Endodermal cell (in vitro differentiated cells): ENCODE measurements around the gene RESP18. TPM values are rescaled to one million over a fixed set of nuclear protein-coding genes. Genes with fewer than 3 reads are reported as not detected.
"Not testable (repeated sequence)": the region's sequence is repeated elsewhere in the genome, so short reads cannot be mapped to it uniquely, and the experiment has no call there.

Experiments used
- DNase-seq: peaks from one replicate; pipeline ENCODE4 v3.0.0-alpha.2; 2017
- H3K27ac ChIP-seq: 2 replicates; pipeline ENCODE4 v1.5.1; 2013; ENCODE audit warnings: mild to moderate bottlenecking, low read depth, low read length, moderate library complexity
- H3K27me3 ChIP-seq: 2 replicates; pipeline ENCODE4 v1.6.1; 2013; ENCODE audit warnings: mild to moderate bottlenecking, low read length, moderate library complexity; ENCODE audit not compliant: insufficient read depth, control insufficient read depth, poor library complexity, severe bottlenecking
- H3K36me3 ChIP-seq: 2 replicates; pipeline ENCODE4 v1.7.0; 2013; ENCODE audit warnings: mild to moderate bottlenecking, low read length, moderate library complexity; ENCODE audit not compliant: control insufficient read depth, insufficient read depth
- H3K4me1 ChIP-seq: one replicate; pipeline ENCODE4 v1.7.0; 2013; ENCODE audit warnings: low read length; ENCODE audit not compliant: control insufficient read depth, insufficient read depth
- H3K4me3 ChIP-seq: 2 replicates; pipeline ENCODE4 v1.5.1; 2013; ENCODE audit warnings: mild to moderate bottlenecking, low read length, moderate library complexity
- H3K9ac ChIP-seq: 2 replicates; pipeline ENCODE4 v1.6.1; 2013; ENCODE audit warnings: mild to moderate bottlenecking, low read length, moderate library complexity; ENCODE audit not compliant: poor library complexity, severe bottlenecking; ENCODE audit errors: extremely low read depth
- H3K9me3 ChIP-seq: 2 replicates; pipeline ENCODE4 v1.6.1; 2013; ENCODE audit warnings: mild to moderate bottlenecking, low read length, moderate library complexity; ENCODE audit not compliant: control insufficient read depth
- H3K27ac Mint-ChIP-seq: 2 replicates; pipeline ENCODE4 v1.8.0; 2020; ENCODE audit warnings: mixed read lengths
- H3K27me3 Mint-ChIP-seq: 2 replicates; pipeline ENCODE4 v1.8.0; 2021; ENCODE audit warnings: mild to moderate bottlenecking, mixed read lengths; ENCODE audit not compliant: insufficient read depth
- H3K36me3 Mint-ChIP-seq: 2 replicates; pipeline ENCODE4 v1.8.0; 2020; ENCODE audit warnings: low read depth, mixed read lengths
- H3K4me1 Mint-ChIP-seq: 2 replicates; pipeline ENCODE4 v1.8.0; 2020; ENCODE audit warnings: mixed read lengths
- H3K4me3 Mint-ChIP-seq: 2 replicates; pipeline ENCODE4 v1.8.0; 2020; ENCODE audit warnings: mild to moderate bottlenecking, moderate library complexity, mixed read lengths
- H3K9me3 Mint-ChIP-seq: 2 replicates; pipeline ENCODE4 v1.8.0; 2020; ENCODE audit warnings: mild to moderate bottlenecking, mixed read lengths
- CTCF ChIP-seq: fragments of 200-600 bp; sonication (generic); conservative IDR thresholded peaks from 2 replicates; pipeline ENCODE4 v1.5.0; 2021; ENCODE audit warnings: antibody characterized with exemption, mild to moderate bottlenecking
- WGBS, 2 experiments: methylation state at CpG; one replicate each; pipeline versions ENCODE4 v1.1.5 to v1.1.7; 2013; ENCODE audit warnings: missing lambda C conversion rate in 2 of 2, mixed read lengths in 1 of 2; ENCODE audit not compliant: insufficient coverage in 1 of 2, insufficient read length in 1 of 2; 5-methylcytosine and 5-hydroxymethylcytosine counted together
- total RNA-seq, 2 donors: library from RNA; stranded (reverse); fragmentation: NEBNext Ultra II Directional in 1 of 2; extraction: Animal tissue kit (Norgen Biotek cat#: 25700) in 1 of 2; gene quantifications; 2 replicates in 1 of 2; 3 replicates in 1 of 2; pipeline ENCODE4 v1.2.1, GENCODE V29; 2021

The RESP18 gene
- total RNA-seq, 2 donors from 2014 or later = not detected

GRCh38 chr2:219289195-219289536, 43.4 kb downstream of the RESP18 start:
- Mint-ChIP-seq H3K27ac (no peak overlapping the region), H3K9me3 (no peaks in the 10 kb centered on the region), H3K4me3 (no peak overlapping the region), H3K27me3 (peaks cover 18% of the 10 kb centered on the region), H3K4me1 (peaks cover 3% of the 10 kb centered on the region), H3K36me3 (peaks cover 2% of the 10 kb centered on the region)
- 86 to 97% methylated on average over 6 of the region's 6 CpGs for WGBS, 2 experiments
- no peak for TF ChIP-seq CTCF
- Histone ChIP-seq H3K27ac (no peak overlapping the region), H3K9me3 (no peaks in the 10 kb centered on the region), H3K4me1 (no peaks in the 10 kb centered on the region), H3K4me3 (no peak overlapping the region), H3K9ac (no peak overlapping the region), H3K27me3 (no peaks in the 10 kb centered on the region), H3K36me3 (peaks cover 6% of the 10 kb centered on the region)
- DNase-seq = no peak

- no peaks in the 10 kb centered on the region for H3K4me1 ChIP-seq
- Mint-ChIP-seq H3K36me3 (peaks cover 12% of the 10 kb centered on the region), H3K4me3 (no peak overlapping the region), H3K4me1 (peaks cover 3% of the 10 kb centered on the region), H3K27me3 (peaks cover 16% of the 10 kb centered on the region), H3K9me3 (no peaks in the 10 kb centered on the region), H3K27ac (no peak overlapping the region)
- H3K27ac ChIP-seq = no peak overlapping the region
- no peak for DNase-seq
- 91 to 95% methylated on average over 10 of the region's 10 CpGs for WGBS, 2 experiments
- TF ChIP-seq CTCF = no peak
- peaks cover 19% of the 10 kb centered on the region for H3K36me3 ChIP-seq
- H3K4me3 ChIP-seq = no peak overlapping the region
- no peaks in the 10 kb centered on the region for H3K9me3 ChIP-seq
- H3K9ac ChIP-seq = no peak overlapping the region
- no peaks in the 10 kb centered on the region for H3K27me3 ChIP-seq
Observed at GRCh38 chr2:219287580-219288265, 44.8 kb downstream of the RESP18 start.

GRCh38 chr2:219287116-219287440, 45.5 kb downstream of the RESP18 start:
- not testable (repeated sequence) for H3K4me3 Mint-ChIP-seq, H3K4me1 ChIP-seq, H3K9me3 ChIP-seq, H3K9me3 Mint-ChIP-seq, H3K27me3 ChIP-seq, H3K27ac ChIP-seq, H3K4me1 Mint-ChIP-seq, H3K9ac ChIP-seq, H3K4me3 ChIP-seq, DNase-seq, H3K27ac Mint-ChIP-seq
- Mint-ChIP-seq H3K27me3 (peaks cover 15% of the 10 kb centered on the region), H3K36me3 (peaks cover 17% of the 10 kb centered on the region)
- peaks cover 26% of the 10 kb centered on the region for H3K36me3 ChIP-seq
- WGBS, 2 experiments = 94 to 100% methylated on average over 1 to 6 of the region's 6 CpGs
